ENCODE results near the gene UBL4A.

The UBL4A gene

DNA sequence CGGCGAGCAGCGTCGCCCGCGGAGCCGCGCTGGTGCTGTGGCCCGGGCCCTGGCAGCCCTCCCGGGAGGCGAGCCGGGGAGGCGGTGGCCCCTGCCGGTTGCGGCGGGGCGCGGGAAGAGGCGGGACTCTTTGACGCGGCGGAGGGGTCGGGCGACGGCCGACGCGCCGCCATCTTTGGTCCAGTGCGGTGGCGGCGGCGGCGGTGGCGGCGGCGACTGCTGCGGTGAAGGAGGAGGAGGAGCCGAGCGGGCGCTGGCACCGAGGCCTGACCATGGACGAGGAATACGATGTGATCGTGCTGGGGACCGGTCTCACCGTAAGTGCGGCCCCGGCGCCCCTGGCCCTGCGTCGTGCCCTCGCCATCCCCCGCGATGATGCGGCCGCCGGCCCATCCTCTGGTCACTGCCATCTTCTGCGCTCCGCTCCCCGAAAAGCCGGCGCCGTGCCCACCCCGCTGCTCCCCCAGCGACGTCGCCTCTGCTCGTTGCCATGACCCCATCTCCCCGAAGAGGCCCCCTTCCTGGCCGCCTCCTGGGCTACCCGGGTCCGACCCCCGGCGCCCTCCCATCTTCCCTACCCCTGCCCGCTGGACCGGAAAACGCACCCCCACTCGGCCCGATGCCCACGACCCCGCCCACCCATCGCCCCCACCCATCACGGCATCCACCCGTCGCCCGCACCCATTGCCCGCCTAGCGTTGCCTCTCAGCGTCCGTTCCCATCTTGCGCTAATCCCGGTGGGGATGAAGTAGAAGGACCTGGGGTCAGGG lies 49.2 kb downstream of the UBL4A start, which contains the start of gene GDI1:
Gene GDI1, plus strand, starts transcription at position 172 of the 770 bp plus-strand sequence. Its CDS starts 101 bp downstream, at position 273.
- DNase-seq = peak; percentile 22 to 40

DNA sequence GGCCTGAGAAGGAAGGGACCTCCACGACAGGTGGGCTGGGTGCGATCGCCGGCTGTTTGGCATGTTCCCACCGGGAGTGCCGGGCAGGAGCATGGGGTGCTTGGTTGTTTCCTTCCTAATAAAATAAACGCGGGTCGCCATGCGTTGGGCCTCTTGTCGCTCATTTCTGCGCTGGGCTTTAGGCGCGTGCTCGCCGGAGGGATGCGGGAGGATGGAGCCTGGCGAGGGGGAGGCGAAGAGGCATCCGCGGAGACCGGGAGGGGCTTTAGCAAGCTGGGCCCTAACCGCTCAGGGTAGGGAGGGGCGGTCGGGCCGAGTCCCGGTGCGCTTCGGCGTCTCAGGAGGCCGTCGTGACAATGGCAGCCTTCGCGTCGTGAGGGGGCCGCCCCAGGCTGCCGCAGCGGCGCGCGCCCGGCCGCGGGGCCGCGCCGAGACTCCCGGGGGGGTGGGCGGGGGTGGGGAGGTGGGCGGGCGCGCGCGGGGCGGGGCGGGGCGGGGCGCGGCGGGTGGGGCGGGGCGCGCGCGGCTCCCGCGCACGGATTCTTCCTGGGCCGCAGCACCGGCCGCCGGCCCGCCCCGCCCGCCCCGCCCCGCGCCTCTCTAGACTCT lies 49.9 kb downstream of the UBL4A start:
- peak in 1 of 2 experiments; percentile 49 for DNase-seq

DNA sequence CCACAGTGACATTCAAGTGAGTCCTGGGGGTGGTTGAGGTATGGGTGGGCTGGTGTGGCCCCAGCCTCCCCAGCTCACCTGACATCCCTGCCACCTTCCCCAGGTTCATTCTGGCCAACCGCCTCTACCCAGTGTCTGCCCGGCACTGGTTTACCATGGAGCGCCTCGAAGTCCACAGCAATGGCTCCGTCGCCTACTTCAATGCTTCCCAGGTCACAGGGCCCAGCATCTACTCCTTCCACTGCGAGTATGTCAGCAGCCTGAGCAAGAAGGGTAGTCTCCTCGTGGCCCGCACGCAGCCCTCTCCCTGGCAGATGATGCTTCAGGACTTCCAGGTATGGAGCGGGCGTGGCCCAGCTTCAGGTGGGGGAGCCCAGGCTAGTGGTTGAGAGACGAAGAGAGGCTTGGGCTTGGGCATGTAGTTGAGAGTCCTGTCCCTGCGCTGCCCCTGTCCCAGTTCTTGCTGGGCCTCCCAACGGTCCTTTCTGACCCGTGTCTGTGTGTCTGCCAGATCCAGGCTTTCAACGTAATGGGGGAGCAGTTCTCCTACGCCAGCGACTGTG lies 51.2 kb downstream of the UBL4A start:
- no peak for DNase-seq

DNA sequence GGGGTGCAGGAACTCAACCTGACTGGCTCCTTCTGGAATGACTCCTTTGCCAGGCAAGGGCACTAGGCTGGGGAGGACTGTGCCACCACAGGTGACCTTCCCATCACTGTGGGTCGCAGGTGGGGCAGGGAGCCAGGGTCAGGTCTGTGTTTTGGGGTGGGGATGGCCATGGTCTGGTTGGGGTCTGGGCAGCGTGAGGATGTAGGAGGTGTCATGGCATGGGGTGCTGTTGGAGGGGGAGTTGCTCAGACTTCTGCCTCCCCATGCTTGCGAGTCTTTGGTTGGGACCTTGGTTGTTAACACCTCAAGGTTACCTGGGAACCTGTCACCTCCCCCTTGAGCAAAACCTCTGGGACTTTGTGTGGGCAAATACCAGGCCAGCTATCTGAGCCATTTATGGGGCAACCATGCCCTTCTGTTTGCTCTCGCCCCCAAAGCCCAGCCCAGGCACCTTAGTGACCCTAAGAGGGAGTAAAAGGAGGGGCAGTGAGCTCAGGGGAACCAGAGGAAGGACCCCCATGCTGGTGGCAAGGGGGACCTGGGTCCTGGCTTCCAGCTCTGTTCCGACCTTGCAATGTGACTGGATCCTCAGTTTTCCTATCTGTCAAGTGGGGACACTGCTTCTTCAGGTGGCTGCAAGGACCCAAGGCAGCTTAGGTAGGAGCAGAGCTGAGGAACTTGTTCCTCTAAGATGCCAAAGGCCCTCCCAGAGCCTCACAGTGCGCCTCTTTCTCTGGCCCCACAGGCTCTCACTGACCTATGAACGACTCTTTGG lies 51.8 kb downstream of the UBL4A start:
- no peak for DNase-seq
